ENCODE measurements around the gene CRIM1.

The CRIM1 gene

GRCh38 chr2:36569267-36569856, 213.8 kb downstream of the CRIM1 start:
- Histone ChIP-seq H3K27me3 (no peaks in the 10 kb centered on the region), H3K4me3 (ENCODE audit: low read depth in 1 of 2, low read length in 1 of 2) (no peak overlapping the region), H3K36me3 (peaks cover 69% of the 10 kb centered on the region), H3K4me1 (ENCODE audit: control insufficient read depth in 1 of 2, insufficient read depth in 1 of 2, low read depth in 1 of 2, low read length in 1 of 2) (peaks cover 5 to 9% of the 10 kb centered on the region in 2 experiments), H3K9me3 (no peaks in the 10 kb centered on the region), H3K27ac (no peak overlapping the region)
- no peak for TF ChIP-seq CTCF (IDR thresholded peaks at IDR 0.05)

GRCh38 chr2:36570416-36570815, 214.8 kb downstream of the CRIM1 start:
- H3K27me3 ChIP-seq: no peaks in the 10 kb centered on the region
- H3K4me3 ChIP-seq (ENCODE audit: low read depth in 1 of 2, low read length in 1 of 2): no peak overlapping the region
- TF ChIP-seq CTCF (IDR thresholded peaks at IDR 0.05): no peak
- H3K36me3 ChIP-seq: peaks cover 73% of the 10 kb centered on the region
- no peak overlapping the region for H3K27ac ChIP-seq
- no peaks in the 10 kb centered on the region for H3K9me3 ChIP-seq
- no peaks in the 10 kb centered on the region for H3K4me1 ChIP-seq (ENCODE audit: control insufficient read depth in 1 of 2, insufficient read depth in 1 of 2, low read depth in 1 of 2, low read length in 1 of 2)

- no peaks in the 10 kb centered on the region for H3K9me3 ChIP-seq
- H3K36me3 ChIP-seq: peaks cover 72% of the 10 kb centered on the region
- no peak overlapping the region for H3K4me3 ChIP-seq (ENCODE audit: low read depth in 1 of 2, low read length in 1 of 2)
- peaks cover 0 to 6% of the 10 kb centered on the region in 2 experiments for H3K4me1 ChIP-seq (ENCODE audit: control insufficient read depth in 1 of 2, insufficient read depth in 1 of 2, low read depth in 1 of 2, low read length in 1 of 2)
- no peak overlapping the region for H3K27ac ChIP-seq
- no peak for TF ChIP-seq CTCF (IDR thresholded peaks at IDR 0.05)
- H3K27me3 ChIP-seq: no peaks in the 10 kb centered on the region
Observed at GRCh38 chr2:36572054-36572718, 216.6 kb downstream of the CRIM1 start.

GRCh38 chr2:36572719-36573059, 217.1 kb downstream of the CRIM1 start:
- Histone ChIP-seq H3K27me3 (no peaks in the 10 kb centered on the region), H3K4me1 (ENCODE audit: control insufficient read depth in 1 of 2, insufficient read depth in 1 of 2, low read depth in 1 of 2, low read length in 1 of 2) (peaks cover 0 to 6% of the 10 kb centered on the region in 2 experiments), H3K9me3 (no peaks in the 10 kb centered on the region), H3K4me3 (ENCODE audit: low read depth in 1 of 2, low read length in 1 of 2) (no peak overlapping the region), H3K36me3 (peaks cover 75% of the 10 kb centered on the region), H3K27ac (no peak overlapping the region)
- no peak for TF ChIP-seq CTCF (IDR thresholded peaks at IDR 0.05)

GRCh38 chr2:36573165-36573564, 217.6 kb downstream of the CRIM1 start:
- H3K36me3 ChIP-seq: peaks cover 76% of the 10 kb centered on the region

More at GRCh38 chr2:36573165-36573564, 217.6 kb downstream of the CRIM1 start:
- TF ChIP-seq CTCF (IDR thresholded peaks at IDR 0.05): no peak
- H3K27ac ChIP-seq: no peak overlapping the region
- H3K4me1 ChIP-seq (ENCODE audit: control insufficient read depth in 1 of 2, insufficient read depth in 1 of 2, low read depth in 1 of 2, low read length in 1 of 2): peaks cover 0 to 6% of the 10 kb centered on the region in 2 experiments
- H3K4me3 ChIP-seq (ENCODE audit: low read depth in 1 of 2, low read length in 1 of 2): no peak overlapping the region
- no peaks in the 10 kb centered on the region for H3K27me3 ChIP-seq
- no peaks in the 10 kb centered on the region for H3K9me3 ChIP-seq

Data from neutrophil (primary cell).